ENCODE results near the gene PRKG1.

The PRKG1 gene

DNA sequence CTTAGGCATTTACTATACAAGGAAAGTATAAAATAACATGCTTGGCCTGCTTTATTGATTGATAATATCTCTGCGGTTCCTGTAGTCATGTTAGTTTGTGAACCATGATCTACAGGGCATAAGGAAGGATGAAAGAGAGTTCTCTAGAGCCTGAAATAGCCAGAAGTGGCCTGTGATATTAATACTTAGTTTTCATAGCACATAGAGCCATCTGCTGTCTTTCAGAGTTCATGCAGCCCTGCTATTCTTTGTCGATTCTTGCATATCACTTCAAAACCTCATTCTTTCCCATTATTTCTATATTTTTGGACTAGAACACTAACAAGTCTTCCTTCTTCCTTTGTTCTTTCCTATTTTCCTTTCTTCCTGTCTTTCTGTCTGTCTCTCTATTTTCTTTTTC, 26.4 kb upstream of the PRKG1 start:
- Histone ChIP-seq H3K4me3 (replicated peaks; ENCODE audit: insufficient read depth, low read length) (no peak overlapping the region), H3K27me3 (ENCODE audit: insufficient read depth, poor library complexity, severe bottlenecking) (no peaks in the 10 kb centered on the region), H3K27ac (replicated peaks) (no peak overlapping the region)
- TF ChIP-seq, protein P1, sequence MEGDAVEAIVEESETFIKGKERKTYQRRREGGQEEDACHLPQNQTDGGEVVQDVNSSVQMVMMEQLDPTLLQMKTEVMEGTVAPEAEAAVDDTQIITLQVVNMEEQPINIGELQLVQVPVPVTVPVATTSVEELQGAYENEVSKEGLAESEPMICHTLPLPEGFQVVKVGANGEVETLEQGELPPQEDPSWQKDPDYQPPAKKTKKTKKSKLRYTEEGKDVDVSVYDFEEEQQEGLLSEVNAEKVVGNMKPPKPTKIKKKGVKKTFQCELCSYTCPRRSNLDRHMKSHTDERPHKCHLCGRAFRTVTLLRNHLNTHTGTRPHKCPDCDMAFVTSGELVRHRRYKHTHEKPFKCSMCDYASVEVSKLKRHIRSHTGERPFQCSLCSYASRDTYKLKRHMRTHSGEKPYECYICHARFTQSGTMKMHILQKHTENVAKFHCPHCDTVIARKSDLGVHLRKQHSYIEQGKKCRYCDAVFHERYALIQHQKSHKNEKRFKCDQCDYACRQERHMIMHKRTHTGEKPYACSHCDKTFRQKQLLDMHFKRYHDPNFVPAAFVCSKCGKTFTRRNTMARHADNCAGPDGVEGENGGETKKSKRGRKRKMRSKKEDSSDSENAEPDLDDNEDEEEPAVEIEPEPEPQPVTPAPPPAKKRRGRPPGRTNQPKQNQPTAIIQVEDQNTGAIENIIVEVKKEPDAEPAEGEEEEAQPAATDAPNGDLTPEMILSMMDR (IDR thresholded peaks at IDR 0.05; ENCODE audit: insufficient read depth, low read length), result no peak
- TF ChIP-seq, protein P2, sequence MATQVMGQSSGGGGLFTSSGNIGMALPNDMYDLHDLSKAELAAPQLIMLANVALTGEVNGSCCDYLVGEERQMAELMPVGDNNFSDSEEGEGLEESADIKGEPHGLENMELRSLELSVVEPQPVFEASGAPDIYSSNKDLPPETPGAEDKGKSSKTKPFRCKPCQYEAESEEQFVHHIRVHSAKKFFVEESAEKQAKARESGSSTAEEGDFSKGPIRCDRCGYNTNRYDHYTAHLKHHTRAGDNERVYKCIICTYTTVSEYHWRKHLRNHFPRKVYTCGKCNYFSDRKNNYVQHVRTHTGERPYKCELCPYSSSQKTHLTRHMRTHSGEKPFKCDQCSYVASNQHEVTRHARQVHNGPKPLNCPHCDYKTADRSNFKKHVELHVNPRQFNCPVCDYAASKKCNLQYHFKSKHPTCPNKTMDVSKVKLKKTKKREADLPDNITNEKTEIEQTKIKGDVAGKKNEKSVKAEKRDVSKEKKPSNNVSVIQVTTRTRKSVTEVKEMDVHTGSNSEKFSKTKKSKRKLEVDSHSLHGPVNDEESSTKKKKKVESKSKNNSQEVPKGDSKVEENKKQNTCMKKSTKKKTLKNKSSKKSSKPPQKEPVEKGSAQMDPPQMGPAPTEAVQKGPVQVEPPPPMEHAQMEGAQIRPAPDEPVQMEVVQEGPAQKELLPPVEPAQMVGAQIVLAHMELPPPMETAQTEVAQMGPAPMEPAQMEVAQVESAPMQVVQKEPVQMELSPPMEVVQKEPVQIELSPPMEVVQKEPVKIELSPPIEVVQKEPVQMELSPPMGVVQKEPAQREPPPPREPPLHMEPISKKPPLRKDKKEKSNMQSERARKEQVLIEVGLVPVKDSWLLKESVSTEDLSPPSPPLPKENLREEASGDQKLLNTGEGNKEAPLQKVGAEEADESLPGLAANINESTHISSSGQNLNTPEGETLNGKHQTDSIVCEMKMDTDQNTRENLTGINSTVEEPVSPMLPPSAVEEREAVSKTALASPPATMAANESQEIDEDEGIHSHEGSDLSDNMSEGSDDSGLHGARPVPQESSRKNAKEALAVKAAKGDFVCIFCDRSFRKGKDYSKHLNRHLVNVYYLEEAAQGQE (IDR thresholded peaks at IDR 0.05; ENCODE audit: insufficient replicate concordance, low read depth), result no peak
- TF ChIP-seq GABPA (IDR thresholded peaks at IDR 0.05; ENCODE audit: low read depth), result no peak
- no peak for TF ChIP-seq POLR2AphosphoS5 (IDR thresholded peaks at IDR 0.05; ENCODE audit: low read depth)
- no peak for TF ChIP-seq SPI1 (IDR thresholded peaks at IDR 0.05; ENCODE audit: borderline replicate concordance, low read depth)
- no peak for DNase-seq (ENCODE audit: low read depth in 1 of 2, low spot score in 1 of 2)

DNA sequence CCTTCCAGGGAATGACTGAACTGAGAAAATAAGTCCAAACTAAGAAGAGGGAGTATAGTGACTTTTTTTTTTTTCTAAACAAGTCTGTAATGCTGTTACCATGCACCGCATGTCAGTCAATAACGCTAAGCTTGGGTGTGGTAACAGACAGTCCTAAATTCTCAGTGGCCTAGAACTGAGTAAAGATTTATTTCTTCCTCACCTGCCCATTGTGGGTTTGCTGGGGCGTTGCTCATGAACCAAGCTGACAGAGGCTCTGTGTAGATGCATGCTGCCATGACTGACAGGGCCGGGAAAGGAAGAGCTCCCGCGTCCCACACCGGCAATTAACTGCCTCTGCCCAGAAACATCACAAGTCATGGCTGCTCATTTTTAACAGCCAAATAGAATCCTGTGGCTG, 25.5 kb upstream of the PRKG1 start:
- H3K27me3 ChIP-seq (ENCODE audit: insufficient read depth, poor library complexity, severe bottlenecking), result no peaks in the 10 kb centered on the region
- no peak overlapping the region for H3K27ac ChIP-seq (replicated peaks)
- H3K4me3 ChIP-seq (replicated peaks; ENCODE audit: insufficient read depth, low read length), result no peak overlapping the region
- TF ChIP-seq, protein P2 (IDR thresholded peaks at IDR 0.05; ENCODE audit: insufficient replicate concordance, low read depth), result no peak
- TF ChIP-seq, protein P1 (IDR thresholded peaks at IDR 0.05; ENCODE audit: insufficient read depth, low read length), result no peak
- TF ChIP-seq GABPA (IDR thresholded peaks at IDR 0.05; ENCODE audit: low read depth) (no peak), SPI1 (IDR thresholded peaks at IDR 0.05; ENCODE audit: borderline replicate concordance, low read depth) (no peak), POLR2AphosphoS5 (IDR thresholded peaks at IDR 0.05; ENCODE audit: low read depth) (no peak)
- no peak for DNase-seq (ENCODE audit: low read depth in 1 of 2, low spot score in 1 of 2)

DNA sequence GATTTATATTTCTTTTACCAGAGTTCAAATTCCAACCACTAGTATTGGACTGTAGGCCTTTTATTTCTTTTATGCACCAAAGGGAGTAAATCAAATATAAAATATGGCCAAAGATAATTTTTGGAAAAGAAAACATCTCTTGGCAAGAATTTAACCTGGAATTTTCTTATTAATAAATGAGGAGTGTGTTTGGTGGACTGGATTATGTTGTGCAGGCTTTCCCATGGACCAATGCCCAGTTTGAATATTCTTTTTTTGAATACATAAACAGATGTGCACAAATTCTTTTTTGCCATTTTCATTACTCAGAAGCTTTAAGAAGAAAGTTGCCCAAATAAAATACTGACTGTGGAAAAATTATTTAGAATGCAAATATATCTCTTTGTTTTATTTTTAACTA, 22.1 kb upstream of the PRKG1 start:
- no peak for DNase-seq (ENCODE audit: low read depth in 1 of 2, low spot score in 1 of 2)
- no peak for TF ChIP-seq GABPA (IDR thresholded peaks at IDR 0.05; ENCODE audit: low read depth)
- TF ChIP-seq, protein P2 (IDR thresholded peaks at IDR 0.05; ENCODE audit: insufficient replicate concordance, low read depth), result no peak
- TF ChIP-seq, protein P1 (IDR thresholded peaks at IDR 0.05; ENCODE audit: insufficient read depth, low read length), result no peak
- no peak for TF ChIP-seq POLR2AphosphoS5 (IDR thresholded peaks at IDR 0.05; ENCODE audit: low read depth)
- no peak for TF ChIP-seq SPI1 (IDR thresholded peaks at IDR 0.05; ENCODE audit: borderline replicate concordance, low read depth)
- Histone ChIP-seq H3K27me3 (ENCODE audit: insufficient read depth, poor library complexity, severe bottlenecking) (no peaks in the 10 kb centered on the region), H3K27ac (replicated peaks) (no peak overlapping the region), H3K4me3 (replicated peaks; ENCODE audit: insufficient read depth, low read length) (no peak overlapping the region)

Measured in HL-60 (cell line).